HG02642 (cell line): ENCODE measurements around the gene CABLES1.

Experiments
- ATAC-seq: cut with Tn5 transposase; IDR thresholded peaks from one replicate; pipeline ENCODE4 v1.9.1; 2021; ENCODE audit warnings: mild to moderate bottlenecking; ENCODE audit not compliant: unreplicated experiment, poor library complexity

Gene CABLES1

GRCh38 chr18:23165271-23166068, 30.2 kb downstream of the CABLES1 start:
- no peak for ATAC-seq

- ATAC-seq = no peak
Measured at GRCh38 chr18:23166891-23167541, 31.7 kb downstream of the CABLES1 start.

- ATAC-seq = no peak
Measured at GRCh38 chr18:23169673-23170044, 34.4 kb downstream of the CABLES1 start.

- no peak for ATAC-seq
Measured at GRCh38 chr18:23170137-23170536, 34.9 kb downstream of the CABLES1 start.

DNA sequence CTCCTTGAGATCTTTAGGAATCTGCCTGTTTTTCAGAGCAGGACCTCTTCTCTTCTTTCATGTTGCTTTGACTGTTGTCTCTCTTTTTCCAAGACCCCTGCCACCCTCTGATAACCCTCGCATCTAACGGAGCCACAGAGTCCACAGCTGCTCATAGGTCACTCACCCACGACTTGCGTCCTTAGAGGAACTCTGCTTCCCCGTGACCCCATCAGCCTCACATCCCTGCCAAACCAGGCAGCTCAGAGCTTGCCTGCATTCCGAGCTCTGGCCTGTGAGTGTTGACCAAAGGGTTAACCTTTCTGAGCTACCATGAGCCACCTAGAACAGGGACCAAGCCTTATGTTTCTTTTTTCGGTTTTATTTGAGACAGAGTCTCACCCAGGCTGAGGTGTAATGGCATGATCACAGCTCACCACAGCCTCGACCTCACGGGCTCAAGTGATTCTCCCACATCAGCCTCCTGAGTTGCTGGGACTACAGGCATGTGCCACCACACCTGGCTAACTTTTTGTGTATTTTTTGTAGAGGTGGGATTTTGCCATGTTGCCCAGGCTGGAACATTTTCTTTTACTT, 36.4 kb downstream of the CABLES1 start:
- no peak for ATAC-seq

- ATAC-seq = no peak
Measured at GRCh38 chr18:23172591-23173380, 37.5 kb downstream of the CABLES1 start.

DNA sequence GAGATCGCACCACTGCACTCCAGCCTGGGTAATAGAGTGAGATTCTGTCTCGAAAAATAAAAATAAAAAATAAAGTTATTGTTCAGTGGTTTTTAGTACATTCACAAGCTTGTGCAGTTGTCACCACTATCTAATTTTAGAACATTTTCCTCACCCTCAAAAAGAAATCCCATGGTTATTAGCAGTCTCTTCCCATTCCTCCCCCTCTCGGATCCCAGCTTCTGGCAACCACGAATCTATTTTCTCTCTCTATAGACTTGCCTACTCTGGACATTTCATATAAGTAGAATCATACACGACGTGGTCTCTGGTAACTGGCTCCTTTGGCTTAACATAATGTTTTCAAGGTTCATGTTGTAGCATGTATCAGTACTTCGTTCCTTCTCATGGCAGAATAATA, 38.6 kb downstream of the CABLES1 start:
- ATAC-seq = no peak

DNA sequence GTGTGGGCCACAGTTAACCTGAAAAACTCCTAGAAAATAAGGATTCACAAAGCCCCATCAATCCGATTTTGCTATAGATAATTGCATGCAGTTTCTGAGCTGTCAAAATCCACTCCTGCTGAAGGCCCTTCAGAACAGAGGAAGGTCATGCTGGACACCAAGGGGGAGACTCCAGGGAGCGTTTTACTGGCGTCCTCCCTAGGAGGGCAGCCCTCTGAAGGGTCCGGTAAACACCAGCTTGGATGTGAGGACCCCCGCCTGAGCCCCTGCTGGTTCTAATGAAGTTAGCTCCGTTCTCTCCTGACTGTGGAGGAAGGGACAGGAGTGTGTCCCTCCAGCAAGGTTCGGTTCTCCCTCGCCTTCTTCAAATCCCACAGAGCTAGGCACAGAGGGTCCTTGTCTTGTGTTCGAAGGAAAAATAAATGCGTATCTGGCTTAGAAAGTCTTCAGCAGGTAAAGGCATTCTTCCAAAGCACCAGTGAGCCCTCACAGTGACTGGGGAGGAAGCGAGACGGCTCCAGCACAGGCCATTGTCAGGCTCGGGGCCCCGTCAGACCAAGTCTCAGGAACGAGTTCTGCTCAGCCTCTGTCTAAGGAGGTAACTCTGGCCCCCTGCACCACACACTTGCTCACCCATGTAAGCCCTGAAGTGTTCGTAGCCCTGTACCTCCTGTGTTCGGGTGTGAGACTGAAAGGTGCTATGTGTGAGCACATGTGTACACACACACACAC, 41.6 kb downstream of the CABLES1 start:
- no peak for ATAC-seq

- no peak for ATAC-seq
Measured at GRCh38 chr18:23177433-23178072, 42.3 kb downstream of the CABLES1 start.

GRCh38 chr18:23178201-23178600, 42.9 kb downstream of the CABLES1 start:
- ATAC-seq = no peak

DNA sequence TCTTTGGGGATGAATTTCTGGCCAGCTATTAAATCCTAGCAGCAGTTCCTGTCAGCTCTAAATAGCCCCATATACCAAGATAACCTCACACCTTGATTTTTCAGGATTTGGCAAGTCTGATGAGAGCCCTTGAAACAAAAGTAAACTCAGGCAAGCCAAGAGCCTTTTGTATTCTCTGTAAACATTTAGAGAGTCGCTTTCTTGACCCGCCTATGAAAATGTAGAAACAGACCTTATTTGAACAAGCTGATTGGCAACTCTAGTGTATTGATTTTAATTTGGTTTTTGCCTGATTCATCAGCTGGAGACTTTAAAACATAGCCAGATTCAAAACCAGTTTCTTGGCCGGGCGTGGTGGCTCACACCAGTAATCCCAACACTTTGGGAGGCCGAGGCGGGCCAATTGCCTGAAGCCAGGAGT, 43.4 kb downstream of the CABLES1 start:
- no peak for ATAC-seq

DNA sequence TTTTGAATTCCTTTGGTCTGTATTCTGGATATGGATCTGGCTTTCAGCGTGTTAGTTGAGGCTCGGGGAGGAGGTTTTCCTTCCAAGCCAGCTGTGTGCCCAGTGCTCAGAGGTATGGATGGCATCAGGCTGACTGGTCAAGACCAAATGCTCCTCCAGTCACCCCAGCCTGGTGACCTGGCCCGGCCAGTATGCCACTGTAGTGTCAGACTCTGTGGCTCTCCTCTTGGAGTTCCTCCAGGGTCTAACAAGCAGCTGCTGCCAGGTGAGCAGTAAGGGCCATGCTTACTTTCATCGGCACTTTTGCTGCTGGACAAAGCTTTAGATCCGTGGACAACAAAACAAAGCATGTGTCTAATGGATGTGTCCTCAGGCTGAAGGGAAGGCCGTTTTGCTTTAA, 44.1 kb downstream of the CABLES1 start:
- ATAC-seq = no peak

- ATAC-seq = no peak
Measured at GRCh38 chr18:23181547-23181946, 46.3 kb downstream of the CABLES1 start.

- ATAC-seq = no peak
Measured at GRCh38 chr18:23182606-23183005, 47.3 kb downstream of the CABLES1 start.

DNA sequence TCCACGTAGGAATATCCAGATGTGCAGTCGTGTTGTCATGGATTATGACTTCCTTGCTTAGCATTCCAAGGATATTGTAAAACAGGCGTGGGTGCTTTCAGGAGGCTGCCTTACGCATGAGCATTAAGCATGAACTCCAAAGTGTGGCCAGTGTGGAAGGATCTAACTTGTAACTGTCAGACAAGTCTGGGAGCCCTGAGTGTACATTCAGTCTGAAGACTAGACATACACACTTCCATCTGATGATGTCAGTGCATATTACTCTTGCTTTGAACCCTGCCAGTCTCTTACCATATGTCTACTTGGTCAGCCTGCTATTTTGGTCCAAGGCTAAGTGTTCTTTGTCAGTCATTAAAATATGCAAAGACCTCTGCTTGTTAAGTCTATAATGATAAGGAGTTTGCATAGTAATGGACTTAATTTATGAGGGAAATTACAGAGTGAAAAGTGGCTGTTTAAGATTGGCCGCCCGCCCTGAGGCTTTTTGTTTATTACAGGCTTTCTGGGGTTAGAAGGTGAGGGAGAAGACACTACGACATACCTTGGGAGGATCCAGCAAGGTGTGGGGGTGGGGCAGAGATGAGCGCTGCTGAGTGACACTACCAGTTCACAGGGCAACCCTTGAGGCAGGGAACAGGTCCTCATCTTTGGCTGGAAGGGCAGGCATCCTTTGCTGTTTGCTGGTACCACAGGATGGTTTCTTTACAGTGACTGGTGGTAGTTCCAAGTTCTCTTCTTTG, 48.3 kb downstream of the CABLES1 start:
- ATAC-seq = no peak

GRCh38 chr18:23186781-23187180, 51.5 kb downstream of the CABLES1 start:
- no peak for ATAC-seq

DNA sequence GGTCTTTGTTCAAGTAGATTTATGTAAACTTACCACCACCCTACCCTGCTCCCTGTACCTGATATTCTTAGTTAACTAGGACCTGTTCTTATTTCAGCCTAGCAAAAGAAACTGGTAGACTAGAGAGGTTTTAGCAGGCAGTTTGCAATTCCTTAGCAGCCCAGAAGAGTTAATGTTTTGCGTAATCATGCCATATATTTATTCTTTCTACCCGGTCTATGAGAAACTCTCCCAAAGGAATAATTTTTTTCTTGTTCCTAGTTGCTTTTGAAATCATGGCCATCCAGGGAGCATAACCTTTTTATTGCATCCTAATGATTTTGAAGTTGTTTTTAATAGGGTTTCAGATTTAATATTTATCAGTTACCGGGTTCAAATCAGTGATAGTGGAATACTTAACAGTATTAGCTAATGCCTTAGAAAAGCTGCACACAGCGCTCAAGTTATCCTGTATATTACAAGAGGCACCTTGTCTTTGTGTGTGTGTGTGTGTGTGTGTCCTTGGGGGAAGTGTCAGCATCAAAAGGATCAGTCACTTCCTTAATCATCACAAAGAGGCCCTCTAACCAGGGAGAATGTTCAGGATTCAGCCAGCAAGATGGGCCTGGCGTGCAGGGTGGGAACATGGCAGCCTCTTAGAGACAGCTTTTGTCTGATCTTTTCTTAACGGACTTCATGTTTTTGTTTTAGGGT, 52.9 kb downstream of the CABLES1 start:
- no peak for ATAC-seq

DNA sequence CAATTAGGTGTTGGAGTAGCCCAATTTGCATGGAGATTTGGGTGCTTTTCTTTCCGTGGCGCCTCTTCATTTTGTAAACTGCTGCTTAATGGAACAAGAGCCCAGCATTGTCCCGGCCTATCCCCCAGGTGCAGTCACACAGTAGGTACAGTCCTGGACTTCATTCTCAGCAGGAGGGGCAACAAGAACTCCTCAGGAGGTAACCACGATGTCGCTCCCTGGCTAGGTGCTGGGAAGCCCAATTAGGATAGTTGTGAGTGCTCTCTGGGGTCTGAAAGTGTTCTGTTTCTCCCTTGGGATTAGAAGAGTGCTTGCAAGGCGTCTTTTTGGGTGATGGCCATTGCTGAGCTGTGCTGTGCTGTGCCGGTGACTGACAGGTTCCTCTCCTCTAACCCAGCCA, 53.8 kb downstream of the CABLES1 start:
- ATAC-seq = no peak
